A673 (cell line): ENCODE results near the gene MGAT5. TPM values are rescaled to one million over a fixed set of nuclear protein-coding genes. Genes with fewer than 3 reads are reported as not detected.

ENCODE experiments used
- BruUV-seq: library from RNA; stranded (reverse); fragments of 400-500 nt; replicated peaks from 2 replicates; lab custom pipeline; 2021; lab: Mats Ljungman, UMichigan
- CTCF ChIA-PET: fragments of 300-600 bp; sonication (Branson Sonifier 250); formaldehyde crosslinking; loops from one replicate; lab custom pipeline; 2022; ENCODE audit warnings: antibody characterized with exemption; lab: Charles Lee
- POLR2A ChIA-PET: fragments of 300-600 bp; sonication (Branson Sonifier 250); formaldehyde crosslinking; loops from one replicate; lab custom pipeline; 2022; ENCODE audit warnings: antibody characterized with exemption; ENCODE audit not compliant: low non-redundant PET; lab: Charles Lee
- DNase-seq: peaks from one replicate; pipeline ENCODE4 v3.0.0-alpha.2; 2015; ENCODE audit warnings: low spot score
- H3K27ac ChIP-seq: fragments of 200-600 bp; sonication (generic); 2 replicates; pipeline ENCODE4 v1.5.1; 2016; ENCODE audit warnings: mixed run types, low read depth, mild to moderate bottlenecking, mixed read lengths, antibody characterized with exemption, low read length; ENCODE audit not compliant: poor library complexity, severe bottlenecking
- H3K27me3 ChIP-seq: fragments of 200-600 bp; sonication (generic); replicated peaks from 2 replicates; pipeline ENCODE4 v1.6.1; 2017; ENCODE audit warnings: mixed run types, low read depth, mild to moderate bottlenecking, mixed read lengths, antibody characterized with exemption, low read length; ENCODE audit not compliant: insufficient read depth, poor library complexity
- H3K36me3 ChIP-seq: fragments of 200-600 bp; sonication (generic); 2 replicates; pipeline ENCODE4 v1.6.1; 2016; ENCODE audit warnings: mixed run types, mild to moderate bottlenecking, mixed read lengths, antibody characterized with exemption, low read length; ENCODE audit not compliant: insufficient read depth, poor library complexity, severe bottlenecking
- H3K4me1 ChIP-seq: fragments of 200-600 bp; sonication (generic); 2 replicates; pipeline ENCODE4 v1.6.1; 2017; ENCODE audit warnings: mixed run types, mild to moderate bottlenecking, mixed read lengths, antibody characterized with exemption, low read length; ENCODE audit not compliant: insufficient read depth, poor library complexity, severe bottlenecking
- H3K4me3 ChIP-seq: fragments of 200-600 bp; sonication (generic); 2 replicates; pipeline ENCODE4 v1.5.1; 2016; ENCODE audit warnings: low read depth, mixed run types, mild to moderate bottlenecking, mixed read lengths, low read length; ENCODE audit not compliant: poor library complexity, severe bottlenecking
- H3K9me3 ChIP-seq: fragments of 200-600 bp; sonication (generic); 2 replicates; pipeline ENCODE4 v1.6.1; 2016; ENCODE audit warnings: mixed run types, low read depth, mild to moderate bottlenecking, mixed read lengths, antibody characterized with exemption, low read length; ENCODE audit not compliant: poor library complexity, severe bottlenecking
- CTCF ChIP-seq: fragments of 300-800, 200-600 bp; sonication (generic); conservative IDR thresholded peaks from 2 replicates; pipeline ENCODE4 v1.5.1; 2017; ENCODE audit warnings: low read depth, mild to moderate bottlenecking, antibody characterized with exemption, low read length, moderate library complexity, mixed read lengths
- EZH2 ChIP-seq: fragments of 200-600 bp; sonication (generic); IDR thresholded peaks from 2 replicates; pipeline ENCODE4 v1.6.1; 2017; ENCODE audit warnings: borderline replicate concordance, low read depth, mild to moderate bottlenecking, mixed read lengths, antibody characterized with exemption, low read length; ENCODE audit not compliant: poor library complexity, severe bottlenecking
- intact Hi-C: fragments of 100-400 bp; cut with micrococcal nuclease; formaldehyde crosslinking; loops from one replicate; pipeline ENCODE4 v1.10.0; 2022; ENCODE audit not compliant: unreplicated experiment
- total RNA-seq: library from RNA; stranded (reverse); gene quantifications from 2 replicates; pipeline ENCODE4 v1.2.3, GENCODE V29; 2021

Gene MGAT5
- total RNA-seq, 1 experiment from 2014 or later, result 11.0 TPM

GRCh38 chr2:134220344-134220974 lies 33.4 kb upstream of the MGAT5 start:
- BruUV-seq, result no TSS peak
- ChIA-PET CTCF (no interaction called here), POLR2A (no interaction called here)
- TF ChIP-seq CTCF (no peak), EZH2 (no peak)
- Histone ChIP-seq H3K27ac (no peak overlapping the region), H3K9me3 (no peaks in the 10 kb centered on the region), H3K27me3 (peaks cover 9% of the 10 kb centered on the region), H3K4me1 (no peaks in the 10 kb centered on the region), H3K36me3 (no peaks in the 10 kb centered on the region), H3K4me3 (no peak overlapping the region)
- DNase-seq, result no peak
- intact Hi-C loops, result no loop called here

- H3K4me3 ChIP-seq, result no peak overlapping the region
- H3K36me3 ChIP-seq, result no peaks in the 10 kb centered on the region
- H3K4me1 ChIP-seq, result no peaks in the 10 kb centered on the region
- BruUV-seq, result no TSS peak
- CTCF ChIA-PET, result no interaction called here
- H3K9me3 ChIP-seq, result no peaks in the 10 kb centered on the region
- intact Hi-C loops, result no loop called here
- no peak for DNase-seq
- POLR2A ChIA-PET, result no interaction called here
- peaks cover 6% of the 10 kb centered on the region for H3K27me3 ChIP-seq
- H3K27ac ChIP-seq, result no peak overlapping the region
- TF ChIP-seq CTCF, result no peak
- no peak for TF ChIP-seq EZH2
Observed at GRCh38 chr2:134224005-134224404, 29.9 kb upstream of the MGAT5 start.

- Histone ChIP-seq H3K27ac (no peak overlapping the region), H3K4me3 (no peak overlapping the region), H3K9me3 (no peaks in the 10 kb centered on the region), H3K27me3 (peaks cover 6% of the 10 kb centered on the region), H3K4me1 (no peaks in the 10 kb centered on the region), H3K36me3 (no peaks in the 10 kb centered on the region)
- ChIA-PET CTCF (no interaction called here), POLR2A (interaction anchor here (0.7 kb wide), 1 partner anchor 207 kb away, joined by 23 read pairs; no protein-coding TSS in a partner anchor)
- no peak for DNase-seq
- intact Hi-C loops, result no loop called here
- TF ChIP-seq CTCF (no peak), EZH2 (no peak)
- BruUV-seq, result no TSS peak
Observed at GRCh38 chr2:134225173-134225572, 28.7 kb upstream of the MGAT5 start.
